Transverse colon (tissue), 3 donors: Measurements from ENCODE around the gene TRPC6.

ENCODE experiments used
- POLR2A ChIP-seq: fragments of 450-650 bp; IDR thresholded peaks from one replicate; pipeline ENCODE4 v1.6.1; 2016; ENCODE audit warnings: antibody characterized with exemption, mild to moderate bottlenecking, moderate library complexity
- TF ChIP-seq, protein P1 (sequence below), 5 experiments: fragments of 200-600 bp in 3 of 5; fragments of 450-650 bp in 2 of 5; sonication (generic) in 3 of 5; IDR thresholded peaks; 1 replicate in 2 of 5; 2 replicates in 3 of 5; pipeline ENCODE4 v1.5.1; 2016 to 2017; ENCODE audit warnings: antibody characterized with exemption in 5 of 5, inconsistent platforms in 3 of 5, mild to moderate bottlenecking in 2 of 5, moderate library complexity in 1 of 5

DNA sequence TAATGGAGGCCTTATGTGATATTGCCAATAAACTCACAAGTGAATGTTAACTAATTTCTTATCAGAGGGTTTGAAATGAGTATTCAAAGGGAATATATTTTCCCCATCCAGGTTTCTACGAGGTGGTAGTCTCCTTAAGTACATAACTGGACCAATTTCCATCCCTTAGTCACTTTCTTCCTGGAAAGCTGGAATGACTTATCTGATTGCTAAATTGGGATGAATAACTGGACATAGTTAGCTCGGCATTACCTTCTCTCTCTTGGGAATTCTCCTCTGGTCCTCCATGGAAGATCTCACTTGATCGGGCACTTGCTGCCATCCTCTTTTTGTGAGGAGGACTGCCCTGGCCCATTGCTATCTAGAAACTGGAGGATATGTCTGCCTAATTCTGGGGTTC lies 109.1 kb downstream of the TRPC6 start:
- TF ChIP-seq, protein P1, sequence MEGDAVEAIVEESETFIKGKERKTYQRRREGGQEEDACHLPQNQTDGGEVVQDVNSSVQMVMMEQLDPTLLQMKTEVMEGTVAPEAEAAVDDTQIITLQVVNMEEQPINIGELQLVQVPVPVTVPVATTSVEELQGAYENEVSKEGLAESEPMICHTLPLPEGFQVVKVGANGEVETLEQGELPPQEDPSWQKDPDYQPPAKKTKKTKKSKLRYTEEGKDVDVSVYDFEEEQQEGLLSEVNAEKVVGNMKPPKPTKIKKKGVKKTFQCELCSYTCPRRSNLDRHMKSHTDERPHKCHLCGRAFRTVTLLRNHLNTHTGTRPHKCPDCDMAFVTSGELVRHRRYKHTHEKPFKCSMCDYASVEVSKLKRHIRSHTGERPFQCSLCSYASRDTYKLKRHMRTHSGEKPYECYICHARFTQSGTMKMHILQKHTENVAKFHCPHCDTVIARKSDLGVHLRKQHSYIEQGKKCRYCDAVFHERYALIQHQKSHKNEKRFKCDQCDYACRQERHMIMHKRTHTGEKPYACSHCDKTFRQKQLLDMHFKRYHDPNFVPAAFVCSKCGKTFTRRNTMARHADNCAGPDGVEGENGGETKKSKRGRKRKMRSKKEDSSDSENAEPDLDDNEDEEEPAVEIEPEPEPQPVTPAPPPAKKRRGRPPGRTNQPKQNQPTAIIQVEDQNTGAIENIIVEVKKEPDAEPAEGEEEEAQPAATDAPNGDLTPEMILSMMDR (IDR thresholded peaks at IDR 0.05): no peak
- no peak for TF ChIP-seq POLR2A
